A172 (cell line): Measurements from ENCODE around the gene FGGY. TPM values are rescaled to one million over a fixed set of nuclear protein-coding genes. Genes with fewer than 3 reads are reported as not detected.
"Not testable (repeated sequence)": the region's sequence is repeated elsewhere in the genome, so short reads cannot be mapped to it uniquely, and the experiment has no call there.

Source experiments
- DNase-seq: peaks from one replicate; pipeline ENCODE4 v3.0.0-alpha.2; 2015; ENCODE audit warnings: low spot score
- total RNA-seq: library from RNA; depleted of rRNA; stranded (reverse); fragments of >200 nt; shearing (Covaris generic); gene quantifications from 2 replicates; pipeline ENCODE4 v1.2.3, GENCODE V29; 2014

The FGGY gene
- total RNA-seq, 1 experiment from 2014 or later, result 15.3 TPM

DNA sequence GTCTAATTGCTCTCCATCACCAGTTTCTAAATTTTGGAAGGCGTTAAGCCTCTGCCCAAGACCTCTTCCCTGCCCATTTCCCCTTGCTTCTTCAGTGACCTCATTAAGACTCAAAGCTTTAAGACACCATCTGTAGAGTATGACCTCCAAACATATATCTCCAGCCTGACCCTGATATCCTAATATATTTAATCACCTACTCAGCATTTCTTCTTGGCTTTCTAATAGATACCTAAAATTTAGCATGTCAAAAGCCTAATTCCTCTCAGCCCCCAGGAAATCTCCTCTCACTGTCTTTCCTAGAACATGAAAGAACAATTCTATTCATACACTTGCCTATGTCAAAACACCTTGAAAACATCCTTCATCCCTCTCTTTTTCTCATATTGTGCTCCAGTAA lies 282.3 kb downstream of the FGGY start:
- no peak for DNase-seq

DNA sequence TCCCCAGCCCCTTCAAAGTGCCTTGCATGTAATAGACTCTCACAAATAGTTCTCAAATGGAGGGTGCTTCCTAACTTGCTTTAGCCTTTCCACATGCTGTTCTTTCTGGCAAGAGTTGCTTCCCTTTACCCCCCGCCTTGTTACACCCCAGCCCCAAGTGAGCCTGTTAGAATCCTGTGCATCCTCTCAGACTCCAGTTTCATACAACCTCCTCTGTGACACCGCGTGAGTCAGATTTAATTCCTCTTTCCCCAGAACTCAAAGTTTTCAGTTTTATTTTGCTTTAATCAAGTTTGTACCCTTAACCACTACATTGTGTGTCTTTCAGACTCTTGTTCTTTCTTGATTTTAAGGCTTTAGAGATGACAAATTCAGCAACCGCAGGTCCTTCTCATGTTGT lies 283.4 kb downstream of the FGGY start:
- no peak for DNase-seq

DNA sequence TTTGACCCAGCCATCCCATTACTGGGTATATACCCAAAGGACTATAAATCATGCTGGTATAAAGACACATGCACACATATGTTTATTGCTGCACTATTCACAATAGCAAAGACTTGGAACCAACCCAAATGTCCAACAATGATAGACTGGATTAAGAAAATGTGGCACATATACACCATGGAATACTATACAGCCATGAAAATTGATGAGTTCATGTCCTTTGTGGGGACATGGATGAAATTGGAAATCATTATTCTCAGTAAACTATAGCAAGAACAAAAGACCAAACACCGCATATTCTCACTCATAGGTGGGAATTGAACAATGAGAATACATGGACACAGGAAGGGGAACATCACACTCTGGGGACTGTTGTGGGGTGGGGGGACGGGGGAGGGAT lies 295.5 kb downstream of the FGGY start:
- DNase-seq, result not testable (repeated sequence)

DNA sequence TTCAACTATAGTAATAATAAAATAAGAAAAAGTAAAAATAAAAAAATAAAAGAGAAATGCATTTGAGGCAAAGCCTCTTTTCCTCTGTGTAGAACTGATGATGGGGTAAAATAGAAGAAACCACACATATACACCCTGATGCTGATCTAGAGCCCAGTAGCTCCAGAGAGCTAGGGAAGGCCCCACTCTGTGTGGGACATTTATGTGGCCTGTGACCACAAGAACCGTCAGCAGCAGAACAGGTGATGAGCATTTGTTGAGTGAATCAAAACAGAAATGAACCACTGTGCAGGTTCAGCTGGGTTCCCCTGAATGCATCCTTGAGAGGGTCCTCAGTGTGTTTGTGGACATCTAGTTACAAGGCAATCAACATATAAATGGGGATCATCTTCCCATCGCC lies 296.0 kb downstream of the FGGY start:
- DNase-seq, result no peak

GRCh38 chr1:59593798-59594790 lies 297.2 kb downstream of the FGGY start:
- DNase-seq, result no peak

- DNase-seq, result peak; percentile 8
Measured at GRCh38 chr1:59595774-59596173, 298.9 kb downstream of the FGGY start.

DNA sequence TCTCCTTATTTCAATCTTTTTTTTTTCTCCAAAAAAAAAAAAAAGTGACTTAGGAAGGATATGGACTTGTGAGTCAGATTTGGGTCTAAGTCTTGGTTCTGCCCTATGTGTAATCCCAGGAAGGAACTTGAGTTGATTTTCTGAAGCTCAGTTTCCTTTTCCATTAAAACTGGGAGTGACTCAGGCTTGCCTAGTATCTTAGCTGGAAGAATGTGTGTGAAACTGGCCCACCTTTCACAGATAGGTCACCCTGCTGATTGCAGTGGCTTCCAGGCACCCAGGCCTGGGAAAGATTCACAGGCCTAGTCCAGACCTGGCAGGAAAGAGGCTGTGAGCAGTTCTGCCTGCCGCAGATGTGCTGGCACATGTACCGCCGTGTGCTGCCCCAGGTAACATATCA lies 299.5 kb downstream of the FGGY start:
- peak; percentile 48 for DNase-seq

DNA sequence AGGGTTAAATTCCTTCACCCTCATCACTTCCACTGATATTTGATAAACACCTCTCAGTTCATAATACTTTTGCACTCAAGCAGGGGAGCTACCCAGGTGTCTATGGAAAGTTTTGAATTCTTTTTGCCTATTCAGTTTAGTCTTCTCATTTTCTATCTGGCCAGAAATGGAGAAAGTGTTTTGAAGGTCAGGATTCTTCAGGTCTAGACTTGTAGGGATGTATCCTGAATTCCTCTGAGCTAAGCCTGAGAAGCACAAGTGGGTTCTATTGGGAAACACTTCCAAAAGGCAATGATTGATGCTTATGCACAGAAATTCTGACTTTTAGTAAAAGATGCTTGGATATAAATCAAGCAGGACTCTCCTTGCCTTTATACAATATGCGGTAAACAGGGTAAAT lies 300.1 kb downstream of the FGGY start:
- no peak for DNase-seq

GRCh38 chr1:59597420-59598119 lies 300.7 kb downstream of the FGGY start:
- no peak for DNase-seq

GRCh38 chr1:59598120-59598440 lies 301.2 kb downstream of the FGGY start:
- DNase-seq, result no peak

GRCh38 chr1:59601041-59601441 lies 304.1 kb downstream of the FGGY start:
- peak; percentile 51 for DNase-seq

- DNase-seq, result no peak
Measured at GRCh38 chr1:59601811-59602210, 304.9 kb downstream of the FGGY start.

GRCh38 chr1:59604191-59604590 lies 307.3 kb downstream of the FGGY start:
- no peak for DNase-seq

GRCh38 chr1:59605184-59605583 lies 308.3 kb downstream of the FGGY start:
- DNase-seq, result no peak

GRCh38 chr1:59605761-59606160 lies 308.9 kb downstream of the FGGY start:
- DNase-seq, result no peak

DNA sequence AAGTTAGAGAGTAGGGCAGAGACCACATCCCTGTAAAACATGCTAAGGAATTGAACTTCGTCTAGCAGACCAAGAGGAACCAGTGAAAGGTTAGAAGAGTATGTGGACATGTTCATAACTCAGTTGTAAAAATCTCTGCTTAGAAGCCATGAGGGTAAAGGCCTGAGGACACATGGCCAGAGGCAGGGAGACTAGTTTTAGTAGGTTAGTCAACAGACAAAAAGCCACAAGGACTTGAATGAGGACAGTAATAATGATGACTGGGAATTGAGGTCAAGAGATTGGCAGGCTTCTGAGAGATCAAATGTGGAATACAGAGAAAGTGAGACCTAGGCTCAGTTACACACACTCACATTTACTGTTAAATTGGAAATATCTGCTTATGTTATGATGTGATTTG lies 312.4 kb downstream of the FGGY start:
- no peak for DNase-seq

GRCh38 chr1:59610499-59610898 lies 313.6 kb downstream of the FGGY start:
- not testable (repeated sequence) for DNase-seq

- no peak for DNase-seq
Measured at GRCh38 chr1:59617434-59617833, 320.5 kb downstream of the FGGY start.

DNA sequence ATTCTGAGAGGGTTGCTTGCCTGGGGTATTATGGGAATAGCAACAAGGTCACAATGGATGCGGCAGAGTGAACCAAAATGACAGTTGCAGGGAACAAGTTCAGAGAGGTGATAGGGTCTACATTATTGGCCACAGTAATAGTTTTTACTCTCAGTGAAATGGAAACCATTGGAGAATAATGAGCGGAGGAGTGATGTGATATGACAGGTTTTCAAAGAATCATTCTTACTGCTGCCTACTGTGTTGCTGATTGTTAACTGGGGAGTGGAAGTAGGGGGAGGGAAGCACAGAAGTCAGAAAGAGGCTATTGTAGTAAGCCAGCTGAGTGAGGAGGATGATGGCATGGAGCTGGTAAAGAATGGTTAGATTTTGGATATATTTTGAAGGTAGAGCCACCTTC lies 322.7 kb downstream of the FGGY start:
- no peak for DNase-seq

- no peak for DNase-seq
Measured at GRCh38 chr1:59625384-59625783, 328.5 kb downstream of the FGGY start.

GRCh38 chr1:59631561-59632255 lies 334.8 kb downstream of the FGGY start:
- DNase-seq, result no peak

DNA sequence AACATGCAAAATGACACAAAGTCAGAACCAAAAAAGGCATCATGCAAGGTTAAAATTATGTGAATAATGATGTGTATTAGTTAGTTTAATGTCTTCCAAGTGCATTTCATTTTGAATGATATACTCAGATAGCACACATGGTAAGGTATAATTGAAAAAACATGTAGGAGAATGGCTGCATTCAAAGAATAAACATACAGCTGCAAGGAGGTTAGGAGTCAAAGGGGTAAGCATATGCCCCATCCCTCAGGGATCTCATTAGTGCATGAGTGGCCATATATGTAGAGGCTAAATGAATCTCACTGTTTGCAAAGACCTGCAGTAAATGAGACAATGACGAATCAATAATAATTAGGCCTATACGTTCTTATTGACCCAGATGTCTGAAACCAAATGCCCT lies 338.2 kb downstream of the FGGY start:
- no peak for DNase-seq
